ENCODE results near the gene GPD1L.

Gene GPD1L

GRCh38 chr3:32076566-32076965 lies 29.9 kb upstream of the GPD1L start:
- H3K4me1 ChIP-seq (ENCODE audit: low read length): peaks cover 23% of the 10 kb centered on the region
- H3K27ac ChIP-seq (ENCODE audit: low read length): no peak overlapping the region
- no peaks in the 10 kb centered on the region for H3K9me3 ChIP-seq (ENCODE audit: insufficient read depth, low read length)
- H3K27me3 ChIP-seq (ENCODE audit: low read depth, low read length): no peaks in the 10 kb centered on the region
- no peak overlapping the region for H3K9ac ChIP-seq (ENCODE audit: low read length)
- H3K4me2 ChIP-seq (ENCODE audit: low read length): 0 out of 2 replicates have a peak overlapping the region, but pooled peaks have one; percentile 87
- no peaks in the 10 kb centered on the region for H3K36me3 ChIP-seq (replicated peaks; ENCODE audit: low read depth, low read length)
- no peaks in the 10 kb centered on the region for H3K79me2 ChIP-seq (ENCODE audit: low read length)
- no peak overlapping the region for H3K4me3 ChIP-seq (ENCODE audit: low read length)
- no peaks in the 10 kb centered on the region for H4K20me1 ChIP-seq (ENCODE audit: insufficient read depth, low read length)
- TF ChIP-seq CTCF (IDR thresholded peaks at IDR 0.05; ENCODE audit: low read depth, low read length): no peak
- TF ChIP-seq EZH2phosphoT487 (IDR thresholded peaks at IDR 0.05; ENCODE audit: low read depth): no peak
- H2AFZ ChIP-seq (ENCODE audit: low read depth, low read length): 0 out of 2 replicates have a peak overlapping the region, but pooled peaks have one; percentile 77

GRCh38 chr3:32077260-32078084 lies 28.9 kb upstream of the GPD1L start:
- peaks cover 28% of the 10 kb centered on the region for H3K4me1 ChIP-seq (ENCODE audit: low read length)
- 0 out of 2 replicates have a peak, but pooled peaks have one; percentile 9 for TF ChIP-seq CTCF (IDR thresholded peaks at IDR 0.05; ENCODE audit: low read depth, low read length)
- TF ChIP-seq EZH2phosphoT487 (IDR thresholded peaks at IDR 0.05; ENCODE audit: low read depth): no peak
- no peak overlapping the region for H3K27ac ChIP-seq (ENCODE audit: low read length)
- H3K27me3 ChIP-seq (ENCODE audit: low read depth, low read length): no peaks in the 10 kb centered on the region
- peak overlapping the region; percentile 87 for H3K4me2 ChIP-seq (ENCODE audit: low read length)
- H3K9me3 ChIP-seq (ENCODE audit: insufficient read depth, low read length): no peaks in the 10 kb centered on the region
- peak overlapping the region; percentile 77 for H2AFZ ChIP-seq (ENCODE audit: low read depth, low read length)
- no peaks in the 10 kb centered on the region for H4K20me1 ChIP-seq (ENCODE audit: insufficient read depth, low read length)
- H3K4me3 ChIP-seq (ENCODE audit: low read length): peak overlapping the region; percentile 72
- H3K79me2 ChIP-seq (ENCODE audit: low read length): no peaks in the 10 kb centered on the region
- peak overlapping the region; percentile 39 for H3K9ac ChIP-seq (ENCODE audit: low read length)
- no peaks in the 10 kb centered on the region for H3K36me3 ChIP-seq (replicated peaks; ENCODE audit: low read depth, low read length)

GRCh38 chr3:32078085-32078634 lies 28.3 kb upstream of the GPD1L start:
- Histone ChIP-seq H3K4me3 (ENCODE audit: low read length) (peak overlapping the region; percentile 72), H3K4me2 (ENCODE audit: low read length) (peak overlapping the region; percentile 87), H3K27ac (ENCODE audit: low read length) (peak overlapping the region; percentile 8; the same call in 1 of the 2 replicates), H2AFZ (ENCODE audit: low read depth, low read length) (peak overlapping the region; percentile 77), H3K27me3 (ENCODE audit: low read depth, low read length) (no peaks in the 10 kb centered on the region), H4K20me1 (ENCODE audit: insufficient read depth, low read length) (no peaks in the 10 kb centered on the region), H3K9me3 (ENCODE audit: insufficient read depth, low read length) (no peaks in the 10 kb centered on the region), H3K4me1 (ENCODE audit: low read length) (peaks cover 32% of the 10 kb centered on the region), H3K36me3 (replicated peaks; ENCODE audit: low read depth, low read length) (no peaks in the 10 kb centered on the region), H3K9ac (ENCODE audit: low read length) (peak overlapping the region; percentile 39), H3K79me2 (ENCODE audit: low read length) (no peaks in the 10 kb centered on the region)
- TF ChIP-seq EZH2phosphoT487 (IDR thresholded peaks at IDR 0.05; ENCODE audit: low read depth) (no peak), CTCF (IDR thresholded peaks at IDR 0.05; ENCODE audit: low read depth, low read length) (no peak)

GRCh38 chr3:32078864-32079263 lies 27.6 kb upstream of the GPD1L start:
- peak overlapping the region; percentile 87 for H3K4me2 ChIP-seq (ENCODE audit: low read length)

More at GRCh38 chr3:32078864-32079263, 27.6 kb upstream of the GPD1L start:
- no peaks in the 10 kb centered on the region for H3K9me3 ChIP-seq (ENCODE audit: insufficient read depth, low read length)
- no peaks in the 10 kb centered on the region for H4K20me1 ChIP-seq (ENCODE audit: insufficient read depth, low read length)
- H3K4me1 ChIP-seq (ENCODE audit: low read length): peaks cover 32% of the 10 kb centered on the region
- no peaks in the 10 kb centered on the region for H3K36me3 ChIP-seq (replicated peaks; ENCODE audit: low read depth, low read length)
- H3K27ac ChIP-seq (ENCODE audit: low read length): peak overlapping the region; percentile 8; the same call in 1 of the 2 replicates
- peak overlapping the region; percentile 72; the same call in 1 of the 2 replicates for H3K4me3 ChIP-seq (ENCODE audit: low read length)
- H3K9ac ChIP-seq (ENCODE audit: low read length): no peak overlapping the region
- H3K27me3 ChIP-seq (ENCODE audit: low read depth, low read length): no peaks in the 10 kb centered on the region
- no peaks in the 10 kb centered on the region for H3K79me2 ChIP-seq (ENCODE audit: low read length)
- TF ChIP-seq EZH2phosphoT487 (IDR thresholded peaks at IDR 0.05; ENCODE audit: low read depth) (no peak), CTCF (IDR thresholded peaks at IDR 0.05; ENCODE audit: low read depth, low read length) (no peak)
- H2AFZ ChIP-seq (ENCODE audit: low read depth, low read length): no peak overlapping the region

All from OCI-LY3 (cell line).